ENCODE data around the gene CRKL.

The CRKL gene

GRCh38 chr22:20982563-20982882, 65.3 kb downstream of the CRKL start:
- DNase-seq (ENCODE audit: low read depth in 2 of 2), result no peak

GRCh38 chr22:20983081-20983771, 66.0 kb downstream of the CRKL start:
- DNase-seq (ENCODE audit: low read depth in 2 of 2), result no peak

DNA sequence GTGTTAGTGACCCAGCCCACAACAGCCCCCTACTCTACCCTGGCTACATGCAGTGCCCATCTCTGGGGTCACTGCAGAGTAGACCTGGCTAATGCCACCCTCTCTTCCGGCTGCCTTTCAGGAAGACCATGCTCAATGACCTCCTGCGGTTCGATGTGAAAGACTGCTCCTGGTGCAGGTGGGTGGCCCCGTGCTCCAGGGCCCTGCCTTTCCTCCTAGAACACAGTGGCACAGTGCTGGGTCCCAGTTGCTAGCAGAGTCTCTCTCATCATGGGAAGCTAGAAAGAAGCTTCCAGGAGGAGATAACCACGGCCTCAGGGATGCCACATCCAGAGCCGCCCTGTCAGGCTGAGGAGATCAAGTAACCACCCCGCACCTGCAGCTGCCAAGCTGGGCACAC, 68.5 kb downstream of the CRKL start:
- DNase-seq (ENCODE audit: low read depth in 2 of 2), result no peak

GRCh38 chr22:20986365-20986764, 69.2 kb downstream of the CRKL start:
- DNase-seq (ENCODE audit: low read depth in 2 of 2), result no peak

- no peak for DNase-seq (ENCODE audit: low read depth in 2 of 2)
Observed at GRCh38 chr22:20987375-20987774, 70.2 kb downstream of the CRKL start.

GRCh38 chr22:20988573-20989322, 71.5 kb downstream of the CRKL start:
- DNase-seq (ENCODE audit: low read depth in 2 of 2), result no peak

GRCh38 chr22:20989323-20990138, 72.3 kb downstream of the CRKL start:
- no peak for DNase-seq (ENCODE audit: low read depth in 2 of 2)

DNA sequence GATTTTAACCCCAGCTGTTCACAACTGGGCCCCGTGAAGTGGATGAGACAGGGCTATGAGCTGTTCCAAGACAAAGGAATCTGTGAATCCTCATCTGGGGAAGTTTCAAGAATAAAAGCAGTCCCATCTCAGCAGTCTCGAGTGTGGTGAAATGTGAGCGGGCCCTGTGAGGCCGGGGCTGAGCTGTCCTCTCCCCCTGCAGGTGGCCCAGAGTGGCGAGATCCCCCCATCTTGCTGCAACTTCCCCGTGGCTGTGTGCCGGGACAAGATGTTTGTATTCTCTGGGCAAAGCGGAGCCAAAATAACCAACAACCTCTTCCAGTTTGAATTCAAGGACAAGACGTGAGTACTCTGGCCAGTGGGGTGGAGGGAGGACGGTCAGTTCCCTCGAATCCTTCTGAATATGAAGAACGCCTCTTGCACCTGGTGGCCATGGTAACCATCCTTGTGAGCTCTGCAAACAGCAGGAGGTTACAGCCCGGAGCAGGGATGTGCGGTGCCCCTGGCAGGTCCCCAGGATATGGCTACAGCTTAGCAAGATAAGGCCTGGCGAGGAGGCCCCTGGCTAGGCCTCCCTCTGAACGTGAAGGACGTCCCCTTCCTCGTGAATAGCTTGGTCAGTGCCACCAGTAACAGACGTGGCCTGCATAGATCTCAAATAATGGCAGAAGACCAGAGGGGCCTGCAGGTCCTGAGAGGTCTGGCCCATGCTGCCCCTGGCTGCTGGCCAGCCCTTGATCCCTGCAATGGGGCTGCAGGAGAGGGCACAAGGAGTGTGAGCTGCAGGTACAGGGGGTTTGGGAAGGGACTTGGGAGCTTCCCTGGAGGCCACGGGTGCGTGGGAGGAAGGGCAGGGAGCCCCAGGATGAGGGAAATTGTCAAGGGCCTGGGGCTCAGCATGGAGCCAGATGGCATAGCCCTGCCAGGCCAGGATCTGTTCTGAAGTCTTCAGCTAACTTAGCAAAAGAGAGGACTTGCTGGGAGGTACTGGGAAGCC, 73.3 kb downstream of the CRKL start:
- DNase-seq (ENCODE audit: low read depth in 2 of 2), result no peak

DNA sequence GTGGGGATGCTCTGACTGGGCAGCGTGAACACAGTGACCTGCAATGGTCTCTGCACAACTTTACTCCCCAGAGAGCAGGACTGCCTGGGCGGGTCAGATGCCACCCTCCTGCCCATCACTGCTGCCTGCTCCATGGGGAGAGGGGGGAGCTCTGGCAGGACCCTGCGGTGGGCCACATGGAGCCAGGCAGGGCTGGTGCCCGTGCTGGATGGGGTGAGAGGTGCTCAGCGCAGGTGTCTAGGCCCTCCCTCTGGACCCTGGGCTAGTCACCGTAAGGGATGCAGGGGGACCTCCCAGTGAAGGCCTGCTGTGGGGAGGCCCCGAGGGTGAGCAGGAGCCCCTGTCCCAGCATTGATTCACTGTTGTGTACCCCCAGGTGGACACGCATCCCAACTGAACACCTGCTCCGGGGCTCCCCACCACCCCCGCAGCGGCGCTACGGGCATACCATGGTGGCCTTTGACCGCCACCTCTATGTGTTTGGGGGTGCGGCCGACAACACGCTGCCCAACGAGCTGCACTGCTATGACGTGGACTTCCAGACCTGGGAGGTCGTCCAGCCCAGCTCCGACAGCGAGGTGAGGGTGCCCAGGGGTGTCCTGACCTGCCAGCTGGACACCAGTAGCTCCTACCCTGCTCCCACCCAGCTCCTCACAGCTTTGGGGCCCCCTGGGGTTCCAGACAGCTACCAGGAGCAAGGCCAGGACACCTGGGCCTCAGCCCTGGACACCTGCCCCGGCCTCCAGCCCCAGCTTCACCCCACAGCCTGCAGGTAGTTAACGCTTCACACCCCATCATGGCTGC, 74.2 kb downstream of the CRKL start:
- no peak for DNase-seq (ENCODE audit: low read depth in 2 of 2)

- DNase-seq (ENCODE audit: low read depth in 2 of 2), result no peak
Observed at GRCh38 chr22:20992056-20992442, 74.8 kb downstream of the CRKL start.

GRCh38 chr22:20992456-20993303, 75.5 kb downstream of the CRKL start:
- DNase-seq (ENCODE audit: low read depth in 2 of 2), result no peak

DNA sequence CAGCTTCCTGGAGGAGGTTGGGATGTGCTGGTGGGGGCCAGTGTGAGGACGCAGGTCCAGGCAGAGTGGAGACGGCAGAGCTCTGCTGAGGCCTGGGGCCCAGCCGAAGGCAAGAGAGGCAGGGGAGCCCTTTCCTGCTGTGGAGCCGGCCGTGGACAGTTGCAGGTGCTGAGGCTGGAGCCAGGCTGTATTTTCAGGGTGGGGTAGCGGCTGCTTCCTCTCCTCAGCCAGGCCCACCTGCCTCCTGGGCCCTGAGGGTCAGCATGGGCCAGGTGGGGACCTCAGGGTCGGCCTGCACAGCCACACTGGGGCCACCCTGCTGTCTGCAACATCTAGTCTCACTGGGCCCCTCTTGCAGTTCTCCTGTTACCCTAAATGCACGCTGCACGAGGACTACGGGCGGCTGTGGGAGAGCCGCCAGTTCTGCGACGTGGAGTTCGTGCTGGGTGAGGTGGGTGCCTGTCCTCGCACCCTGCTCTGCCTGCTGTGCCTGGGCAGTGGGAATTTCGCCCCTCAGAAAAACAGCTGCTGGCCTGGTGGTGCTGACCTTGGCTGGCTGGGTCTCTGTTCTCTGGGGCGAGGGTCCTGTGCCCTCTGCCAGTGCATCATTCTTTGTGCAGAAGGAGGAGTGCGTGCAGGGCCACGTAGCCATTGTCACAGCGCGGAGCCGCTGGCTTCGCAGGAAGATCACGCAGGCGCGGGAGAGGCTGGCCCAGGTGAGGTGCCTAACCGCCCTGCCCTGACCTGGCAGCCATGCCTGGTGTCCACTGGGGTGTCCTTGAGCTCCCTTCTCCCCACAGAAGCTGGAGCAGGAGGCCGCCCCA, 76.3 kb downstream of the CRKL start:
- no peak for DNase-seq (ENCODE audit: low read depth in 2 of 2)

GRCh38 chr22:20994128-20994901, 77.1 kb downstream of the CRKL start:
- DNase-seq (ENCODE audit: low read depth in 2 of 2), result no peak

DNA sequence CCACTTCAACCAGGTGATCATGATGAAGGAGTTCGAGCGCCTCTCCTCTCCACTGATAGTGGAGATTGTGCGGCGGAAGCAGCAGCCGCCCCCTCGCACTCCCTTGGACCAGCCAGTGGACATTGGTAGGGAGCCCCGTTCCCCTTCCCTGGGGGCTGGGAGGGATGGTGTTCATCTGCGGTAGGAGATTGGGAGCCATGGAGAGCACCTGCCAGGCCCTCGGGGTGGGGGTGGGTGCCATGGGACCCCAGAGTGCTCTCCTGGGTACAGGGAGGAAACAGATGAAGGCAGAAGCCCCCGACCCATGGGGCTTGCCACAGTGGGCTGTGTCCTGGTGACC, 77.7 kb downstream of the CRKL start:
- DNase-seq (ENCODE audit: low read depth in 2 of 2), result no peak

GRCh38 chr22:20995329-20996030, 78.3 kb downstream of the CRKL start:
- DNase-seq (ENCODE audit: low read depth in 2 of 2), result no peak

DNA sequence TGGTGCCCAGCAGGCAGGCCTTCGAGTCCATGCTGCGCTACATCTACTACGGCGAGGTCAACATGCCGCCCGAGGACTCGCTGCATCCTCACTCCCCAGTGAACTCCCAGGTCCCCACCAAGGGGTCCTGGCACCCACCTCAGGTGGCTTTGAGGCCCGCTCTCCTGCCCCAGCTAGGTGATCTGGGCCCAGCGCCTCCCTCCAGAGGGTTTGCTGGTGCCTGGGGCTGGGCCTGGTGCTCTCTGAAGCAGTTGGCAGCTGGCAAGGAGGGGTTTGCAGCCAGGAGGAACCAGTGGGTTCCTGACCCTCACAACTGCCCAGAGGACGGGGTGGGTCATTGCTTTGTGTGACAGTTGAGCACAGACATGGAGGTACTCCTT, 78.8 kb downstream of the CRKL start:
- no peak for DNase-seq (ENCODE audit: low read depth in 2 of 2)
